Measurements from ENCODE around the gene FAM50B.

GRCh38 chr6:3893917-3894316, 44.7 kb downstream of the FAM50B start:
- TF ChIP-seq ZNF335 (tag by site-specific recombination; conservative IDR thresholded peaks at IDR 0.05) (no peak), CTCF (tag by site-specific recombination; IDR thresholded peaks at IDR 0.05) (no peak), ZNF175 (tag by site-specific recombination; IDR thresholded peaks at IDR 0.05) (no peak), KLF9 (tag by site-specific recombination; IDR thresholded peaks at IDR 0.05; ENCODE audit: low read depth) (no peak), ZBTB44 (tag by site-specific recombination; IDR thresholded peaks at IDR 0.05) (no peak), ZNF274 (IDR thresholded peaks at IDR 0.05; ENCODE audit: low read length) (no peak), ZNF274 (tag by site-specific recombination; IDR thresholded peaks at IDR 0.05; ENCODE audit: borderline replicate concordance) (no peak), ZNF18 (tag by site-specific recombination; IDR thresholded peaks at IDR 0.05) (no peak), ZNF19 (tag by site-specific recombination; IDR thresholded peaks at IDR 0.05; ENCODE audit: low read depth) (no peak), TRIM28 (IDR thresholded peaks at IDR 0.05; ENCODE audit: borderline replicate concordance, low read length) (no peak), OSR2 (tag by site-specific recombination; IDR thresholded peaks at IDR 0.05) (no peak), ZBTB8A (tag by site-specific recombination; IDR thresholded peaks at IDR 0.05) (no peak)
